ENCODE measurements around the gene CLMP. TPM values are rescaled to one million over a fixed set of nuclear protein-coding genes. Genes with fewer than 3 reads are reported as not detected.

CLMP gene
- total RNA-seq, 1 donor from 2014 or later = 34.5 TPM

DNA sequence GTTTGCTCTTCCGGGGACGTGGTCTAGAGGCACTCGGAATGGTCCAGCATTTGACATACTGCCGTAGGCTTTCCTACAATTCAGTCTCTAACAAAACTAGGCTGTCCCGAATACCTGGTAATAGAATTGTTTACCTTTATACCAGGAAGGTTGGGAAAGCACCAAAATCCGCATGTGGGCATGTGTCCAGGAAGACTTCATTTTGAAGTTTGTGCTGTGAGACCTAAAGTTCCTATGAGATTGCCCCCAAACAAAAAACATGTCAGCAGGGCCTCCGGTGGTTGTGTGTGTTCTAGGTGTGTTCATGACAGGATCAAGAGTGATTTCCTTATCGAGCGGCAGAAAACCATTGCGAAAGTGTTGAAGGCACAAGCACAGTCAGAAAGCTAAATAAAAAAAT lies 159.2 kb downstream of the CLMP start:
- no peak overlapping the region for H3K4me3 ChIP-seq (ENCODE audit: low read depth, low read length)
- no peak for DNase-seq (ENCODE audit: low read depth)

DNA sequence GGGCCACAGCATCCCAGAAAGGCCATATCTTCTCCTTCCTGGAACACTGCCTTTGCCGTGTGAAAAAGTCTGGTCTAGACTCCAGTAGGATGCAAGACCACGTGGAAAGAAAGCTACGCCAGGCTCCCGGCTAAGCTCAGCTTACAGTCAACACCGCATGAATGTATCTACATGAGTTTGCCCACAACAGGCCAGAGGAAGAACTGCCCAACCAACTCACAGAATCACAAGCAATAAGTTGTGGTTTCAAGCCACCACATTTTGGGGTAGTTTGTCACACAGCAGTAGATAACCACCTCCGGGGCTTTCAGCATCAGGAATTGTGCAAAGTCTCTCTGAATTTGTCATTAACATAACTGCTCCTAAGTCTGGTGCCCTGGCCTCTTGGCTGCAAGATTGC lies 160.5 kb downstream of the CLMP start:
- H3K4me3 ChIP-seq (ENCODE audit: low read depth, low read length) = no peak overlapping the region
- TF ChIP-seq, protein P1, sequence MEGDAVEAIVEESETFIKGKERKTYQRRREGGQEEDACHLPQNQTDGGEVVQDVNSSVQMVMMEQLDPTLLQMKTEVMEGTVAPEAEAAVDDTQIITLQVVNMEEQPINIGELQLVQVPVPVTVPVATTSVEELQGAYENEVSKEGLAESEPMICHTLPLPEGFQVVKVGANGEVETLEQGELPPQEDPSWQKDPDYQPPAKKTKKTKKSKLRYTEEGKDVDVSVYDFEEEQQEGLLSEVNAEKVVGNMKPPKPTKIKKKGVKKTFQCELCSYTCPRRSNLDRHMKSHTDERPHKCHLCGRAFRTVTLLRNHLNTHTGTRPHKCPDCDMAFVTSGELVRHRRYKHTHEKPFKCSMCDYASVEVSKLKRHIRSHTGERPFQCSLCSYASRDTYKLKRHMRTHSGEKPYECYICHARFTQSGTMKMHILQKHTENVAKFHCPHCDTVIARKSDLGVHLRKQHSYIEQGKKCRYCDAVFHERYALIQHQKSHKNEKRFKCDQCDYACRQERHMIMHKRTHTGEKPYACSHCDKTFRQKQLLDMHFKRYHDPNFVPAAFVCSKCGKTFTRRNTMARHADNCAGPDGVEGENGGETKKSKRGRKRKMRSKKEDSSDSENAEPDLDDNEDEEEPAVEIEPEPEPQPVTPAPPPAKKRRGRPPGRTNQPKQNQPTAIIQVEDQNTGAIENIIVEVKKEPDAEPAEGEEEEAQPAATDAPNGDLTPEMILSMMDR (IDR thresholded peaks at IDR 0.05; ENCODE audit: insufficient read depth, low read length, severe bottlenecking) = no peak
- DNase-seq (ENCODE audit: low read depth) = no peak
- H3K36me3 ChIP-seq (ENCODE audit: control insufficient read depth, insufficient read depth, low read length) = no peaks in the 10 kb centered on the region
- no peak for FAIRE-seq
- no peaks in the 10 kb centered on the region for H3K27me3 ChIP-seq (ENCODE audit: control insufficient read depth, insufficient read depth, low read length)

More for the DNA sequence above, 159.2 kb downstream of the CLMP start:
- no peaks in the 10 kb centered on the region for H3K27me3 ChIP-seq (ENCODE audit: control insufficient read depth, insufficient read depth, low read length)
- no peaks in the 10 kb centered on the region for H3K36me3 ChIP-seq (ENCODE audit: control insufficient read depth, insufficient read depth, low read length)
- TF ChIP-seq, protein P1 (IDR thresholded peaks at IDR 0.05; ENCODE audit: insufficient read depth, low read length, severe bottlenecking) = no peak
- FAIRE-seq = no peak

DNA sequence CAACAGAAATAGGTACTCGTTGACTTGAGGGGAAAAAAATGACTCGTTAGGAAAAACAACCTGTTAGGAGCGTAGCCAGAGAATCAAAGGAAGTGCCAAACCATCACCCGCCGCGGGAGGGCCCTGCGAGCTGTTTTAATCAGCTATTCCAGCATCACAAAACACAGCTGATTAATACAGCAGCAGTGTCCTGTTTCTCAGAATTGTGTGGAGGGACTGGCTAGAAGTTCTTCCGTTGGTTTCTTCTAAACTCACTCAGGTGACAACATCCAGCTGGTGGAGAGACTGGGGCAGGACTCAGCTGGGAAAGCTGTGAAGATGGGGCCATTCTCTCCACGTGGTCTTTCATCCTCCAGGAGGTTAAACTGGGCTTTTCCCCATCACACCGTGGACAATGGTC lies 161.2 kb downstream of the CLMP start:
- DNase-seq (ENCODE audit: low read depth) = no peak
- Histone ChIP-seq H3K36me3 (ENCODE audit: control insufficient read depth, insufficient read depth, low read length) (no peaks in the 10 kb centered on the region), H3K27me3 (ENCODE audit: control insufficient read depth, insufficient read depth, low read length) (no peaks in the 10 kb centered on the region), H3K4me3 (ENCODE audit: low read depth, low read length) (no peak overlapping the region)
- TF ChIP-seq, protein P1 (IDR thresholded peaks at IDR 0.05; ENCODE audit: insufficient read depth, low read length, severe bottlenecking) = peak; percentile 20
- no peak for FAIRE-seq

DNA sequence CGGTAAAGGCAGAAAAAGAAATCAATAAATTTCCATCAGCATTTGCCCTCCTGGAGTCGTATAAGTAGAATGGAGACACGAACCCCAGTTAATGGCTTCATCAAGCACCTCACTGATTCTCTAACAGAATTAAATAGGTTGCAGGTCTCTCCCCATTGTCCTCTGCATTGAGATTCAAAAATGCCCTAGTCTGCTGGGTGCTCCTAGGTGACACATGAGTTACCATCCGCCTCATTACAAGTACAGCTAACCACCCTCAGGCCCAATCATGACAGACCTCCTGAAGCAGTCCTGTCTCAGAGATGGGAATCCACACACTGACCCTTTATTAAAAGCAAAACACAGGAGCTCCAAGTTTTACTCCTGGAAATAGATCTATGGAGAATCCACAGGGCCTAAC lies 164.5 kb downstream of the CLMP start:
- TF ChIP-seq, protein P1 (IDR thresholded peaks at IDR 0.05; ENCODE audit: insufficient read depth, low read length, severe bottlenecking) = no peak
- Histone ChIP-seq H3K27me3 (ENCODE audit: control insufficient read depth, insufficient read depth, low read length) (no peaks in the 10 kb centered on the region), H3K36me3 (ENCODE audit: control insufficient read depth, insufficient read depth, low read length) (no peaks in the 10 kb centered on the region), H3K4me3 (ENCODE audit: low read depth, low read length) (no peak overlapping the region)
- DNase-seq (ENCODE audit: low read depth) (no peak), FAIRE-seq (no peak)

DNA sequence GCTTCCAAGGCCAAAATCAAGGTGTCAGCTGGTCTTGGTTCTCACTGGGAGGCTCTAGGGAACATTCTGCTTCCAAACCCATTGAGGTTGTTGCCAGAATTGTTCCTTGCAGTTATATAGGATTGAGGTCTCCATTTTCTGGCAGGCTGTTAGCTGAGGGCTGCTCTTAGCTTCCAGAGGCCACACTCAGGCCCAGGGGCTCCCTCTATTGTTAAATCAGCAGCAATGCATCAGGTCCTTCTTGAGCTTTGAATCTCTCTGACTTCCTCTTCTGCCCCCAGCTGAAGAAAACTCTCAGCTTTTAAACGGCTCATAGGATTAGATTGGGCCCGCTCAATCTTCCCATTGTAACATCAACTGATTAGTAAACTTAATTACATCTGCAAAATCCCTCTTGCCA lies 174.1 kb downstream of the CLMP start:
- no peak for FAIRE-seq
- TF ChIP-seq, protein P1 (IDR thresholded peaks at IDR 0.05; ENCODE audit: insufficient read depth, low read length, severe bottlenecking) = peak; percentile 77
- no peak overlapping the region for H3K4me3 ChIP-seq (ENCODE audit: low read depth, low read length)
- no peaks in the 10 kb centered on the region for H3K36me3 ChIP-seq (ENCODE audit: control insufficient read depth, insufficient read depth, low read length)
- peaks cover 2% of the 10 kb centered on the region for H3K27me3 ChIP-seq (ENCODE audit: control insufficient read depth, insufficient read depth, low read length)
- DNase-seq (ENCODE audit: low read depth) = peak; percentile 52

Other genes starting within 250 kb of the CLMP start
- gene BSX, start 213.4 kb downstream of the CLMP start, total RNA-seq = not detected in 2 replicates
- gene HSPA8, start 133.1 kb downstream of the CLMP start, total RNA-seq = 846 and 1,277 TPM in 2 replicates
- gene GRAMD1B, start 235.0 kb upstream of the CLMP start, total RNA-seq = 0.26 and 1.4 TPM in 2 replicates